Fibroblast of lung (primary cell): Measurements from ENCODE around the gene WWOX. TPM values are rescaled to one million over a fixed set of nuclear protein-coding genes. Genes with fewer than 3 reads are reported as not detected.

Source experiments
- DNase-seq, 2 donors: peaks; one replicate each; pipeline versions ENCODE4 v3.0.0 to v3.0.0-alpha.2; 2010; ENCODE audit warnings: low read depth in 2 of 2
- H2AFZ ChIP-seq: 2 replicates; pipeline ENCODE4 v1.5.1; 2012; ENCODE audit warnings: low read length, control low read depth, inconsistent platforms
- H3K27ac ChIP-seq: 2 replicates; pipeline ENCODE4 v1.5.1; 2011; ENCODE audit warnings: low read length, control low read depth; ENCODE audit not compliant: insufficient read depth
- H3K27me3 ChIP-seq: 2 replicates; pipeline ENCODE4 v1.5.1; 2011; ENCODE audit warnings: mild to moderate bottlenecking, low read length; ENCODE audit not compliant: control insufficient read depth, insufficient read depth
- H3K36me3 ChIP-seq: 2 replicates; pipeline ENCODE4 v1.5.1; 2011; ENCODE audit warnings: low read length; ENCODE audit not compliant: control insufficient read depth, insufficient read depth
- H3K4me1 ChIP-seq: 2 replicates; pipeline ENCODE4 v1.5.1; 2011; ENCODE audit warnings: low read length; ENCODE audit not compliant: control insufficient read depth, insufficient read depth; ENCODE audit errors: extremely low read depth
- H3K4me2 ChIP-seq: 2 replicates; pipeline ENCODE4 v1.5.1; 2011; ENCODE audit warnings: low read length, control low read depth; ENCODE audit not compliant: insufficient read depth; ENCODE audit errors: extremely low read depth
- H3K4me3 ChIP-seq, 4 experiments: fragments of 200-600 bp in 1 of 4; sonication (generic) in 1 of 4; replicated peaks in 1 of 4; 2 replicates each; pipeline ENCODE4 v1.5.1; 2011 to 2016; ENCODE audit warnings: low read length in 4 of 4, low read depth in 3 of 4, mild to moderate bottlenecking in 3 of 4, control low read depth in 2 of 4, inconsistent platforms in 1 of 4, mixed read lengths in 1 of 4; ENCODE audit not compliant: insufficient read depth in 1 of 4; ENCODE audit errors: control extremely low read depth in 1 of 4
- H3K79me2 ChIP-seq: 2 replicates; pipeline ENCODE4 v1.5.1; 2012; ENCODE audit warnings: mild to moderate bottlenecking, low read length, inconsistent platforms; ENCODE audit not compliant: control insufficient read depth, insufficient read depth
- H3K9ac ChIP-seq: 2 replicates; pipeline ENCODE4 v1.5.1; 2011; ENCODE audit warnings: mild to moderate bottlenecking, low read length, control low read depth; ENCODE audit not compliant: insufficient read depth
- H3K9me3 ChIP-seq: 2 replicates; pipeline ENCODE4 v1.5.1; 2012; ENCODE audit warnings: low read depth, low read length; ENCODE audit not compliant: control insufficient read depth, insufficient read depth
- H4K20me1 ChIP-seq: 2 replicates; pipeline ENCODE4 v1.5.1; 2011; ENCODE audit warnings: low read length; ENCODE audit not compliant: control insufficient read depth, insufficient read depth; ENCODE audit errors: extremely low read depth
- EZH2 ChIP-seq: IDR thresholded peaks from 2 replicates; pipeline ENCODE4 v1.5.1; 2012; ENCODE audit warnings: low read length, control low read depth, mild to moderate bottlenecking; ENCODE audit errors: missing control alignments
- polyA plus RNA-seq, 2 donors: library from polyadenylated mRNA; depleted of rRNA in 1 of 2; stranded (reverse) in 1 of 2; unstranded in 1 of 2; fragments of >200 nt; gene quantifications; 2 replicates each; pipeline ENCODE4 v1.2.1, GENCODE V29; 2011 to 2012; ENCODE audit warnings: missing spikeins in 1 of 2
- total RNA-seq: library from RNA; depleted of rRNA; stranded (reverse); fragments of >200 nt; gene quantifications from 2 replicates; pipeline ENCODE4 v1.2.1, GENCODE V29; 2014
- TF ChIP-seq, protein P1 (sequence below), 2 donors: IDR thresholded peaks in 1 of 2; conservative IDR thresholded peaks in 1 of 2; 1 replicate in 1 of 2; 2 replicates in 1 of 2; pipeline ENCODE4 v1.5.1; 2011 to 2012; ENCODE audit warnings: low read length in 2 of 2, control low read depth in 1 of 2, inconsistent platforms in 1 of 2, low read depth in 1 of 2, mild to moderate bottlenecking in 1 of 2

Gene WWOX
- total and polyA plus RNA-seq, 2 donors (not counting 1 experiment from before 2014, with no cell fraction given), result 5.6 to 16.3 TPM

- H3K36me3 ChIP-seq, result no peaks in the 10 kb centered on the region
- H3K27ac ChIP-seq, result no peak overlapping the region
- H3K4me2 ChIP-seq, result no peak overlapping the region
- no peaks in the 10 kb centered on the region for H3K9me3 ChIP-seq
- no peak overlapping the region for H3K9ac ChIP-seq
- H3K4me3 ChIP-seq, result no peak overlapping the region
- no peak overlapping the region for H2AFZ ChIP-seq
- H4K20me1 ChIP-seq, result no peaks in the 10 kb centered on the region
- TF ChIP-seq, protein P1, sequence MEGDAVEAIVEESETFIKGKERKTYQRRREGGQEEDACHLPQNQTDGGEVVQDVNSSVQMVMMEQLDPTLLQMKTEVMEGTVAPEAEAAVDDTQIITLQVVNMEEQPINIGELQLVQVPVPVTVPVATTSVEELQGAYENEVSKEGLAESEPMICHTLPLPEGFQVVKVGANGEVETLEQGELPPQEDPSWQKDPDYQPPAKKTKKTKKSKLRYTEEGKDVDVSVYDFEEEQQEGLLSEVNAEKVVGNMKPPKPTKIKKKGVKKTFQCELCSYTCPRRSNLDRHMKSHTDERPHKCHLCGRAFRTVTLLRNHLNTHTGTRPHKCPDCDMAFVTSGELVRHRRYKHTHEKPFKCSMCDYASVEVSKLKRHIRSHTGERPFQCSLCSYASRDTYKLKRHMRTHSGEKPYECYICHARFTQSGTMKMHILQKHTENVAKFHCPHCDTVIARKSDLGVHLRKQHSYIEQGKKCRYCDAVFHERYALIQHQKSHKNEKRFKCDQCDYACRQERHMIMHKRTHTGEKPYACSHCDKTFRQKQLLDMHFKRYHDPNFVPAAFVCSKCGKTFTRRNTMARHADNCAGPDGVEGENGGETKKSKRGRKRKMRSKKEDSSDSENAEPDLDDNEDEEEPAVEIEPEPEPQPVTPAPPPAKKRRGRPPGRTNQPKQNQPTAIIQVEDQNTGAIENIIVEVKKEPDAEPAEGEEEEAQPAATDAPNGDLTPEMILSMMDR (conservative IDR thresholded peaks at IDR 0.05 in 1 of 2, IDR thresholded peaks at IDR 0.05 in 1 of 2; ENCODE audit: low read depth in 1 of 2, low read length in 2 of 2), result no peak
- TF ChIP-seq EZH2, result no peak
- H3K4me1 ChIP-seq, result no peaks in the 10 kb centered on the region
- H3K27me3 ChIP-seq, result no peaks in the 10 kb centered on the region
- no peaks in the 10 kb centered on the region for H3K79me2 ChIP-seq
- DNase-seq, result no peak
Measured at GRCh38 chr16:79073566-79073965, 974.1 kb downstream of the WWOX start.

GRCh38 chr16:79074541-79074940 is 975.1 kb downstream of the WWOX start:
- H3K9me3 ChIP-seq, result no peaks in the 10 kb centered on the region
- H3K27ac ChIP-seq, result no peak overlapping the region
- H3K79me2 ChIP-seq, result no peaks in the 10 kb centered on the region
- H2AFZ ChIP-seq, result no peak overlapping the region
- no peak overlapping the region for H3K9ac ChIP-seq
- H3K4me3 ChIP-seq, result no peak overlapping the region
- H3K36me3 ChIP-seq, result no peaks in the 10 kb centered on the region
- H3K27me3 ChIP-seq, result no peaks in the 10 kb centered on the region
- no peaks in the 10 kb centered on the region for H4K20me1 ChIP-seq
- no peaks in the 10 kb centered on the region for H3K4me1 ChIP-seq
- TF ChIP-seq EZH2, result no peak
- TF ChIP-seq, protein P1 (conservative IDR thresholded peaks at IDR 0.05 in 1 of 2, IDR thresholded peaks at IDR 0.05 in 1 of 2; ENCODE audit: low read depth in 1 of 2, low read length in 2 of 2), result no peak
- H3K4me2 ChIP-seq, result no peak overlapping the region
- DNase-seq, result no peak

- TF ChIP-seq EZH2, result no peak
- TF ChIP-seq, protein P1 (conservative IDR thresholded peaks at IDR 0.05 in 1 of 2, IDR thresholded peaks at IDR 0.05 in 1 of 2; ENCODE audit: low read depth in 1 of 2, low read length in 2 of 2), result no peak
- no peaks in the 10 kb centered on the region for H3K36me3 ChIP-seq
- peak in 1 of 2 donors; percentile 12 for DNase-seq
- H3K4me1 ChIP-seq, result no peaks in the 10 kb centered on the region
- H4K20me1 ChIP-seq, result no peaks in the 10 kb centered on the region
- H2AFZ ChIP-seq, result no peak overlapping the region
- H3K4me3 ChIP-seq, result no peak overlapping the region
- H3K27me3 ChIP-seq, result no peaks in the 10 kb centered on the region
- no peak overlapping the region for H3K4me2 ChIP-seq
- H3K9ac ChIP-seq, result no peak overlapping the region
- H3K79me2 ChIP-seq, result no peaks in the 10 kb centered on the region
- H3K9me3 ChIP-seq, result no peaks in the 10 kb centered on the region
- no peak overlapping the region for H3K27ac ChIP-seq
Measured at GRCh38 chr16:79074951-79075350, 975.5 kb downstream of the WWOX start.
